ENCODE results near the gene MATN1. TPM values are rescaled to one million over a fixed set of nuclear protein-coding genes. Genes with fewer than 3 reads are reported as not detected.

MATN1 gene
- total and polyA plus RNA-seq, 8 donors: 0.06 to 0.07 TPM; not detected in 6

- FAIRE-seq: no peak
- H3K4me1 ChIP-seq: no peaks in the 10 kb centered on the region
- TF ChIP-seq CTCF (IDR thresholded peaks at IDR 0.05): no peak
Measured at GRCh38 chr1:30752651-30752908, 29.2 kb upstream of the MATN1 start.

GRCh38 chr1:30751830-30752650, 28.7 kb upstream of the MATN1 start:
- no peak overlapping the region for H3K27ac ChIP-seq
- DNase-seq (peak in 1 of 6 donors; percentile 10), ATAC-seq (no peak), FAIRE-seq (no peak)
- no peak for TF ChIP-seq CTCF (IDR thresholded peaks at IDR 0.05)
- intact Hi-C loops (cut with DNase I): no loop called here
- H3K4me3 ChIP-seq: no peak overlapping the region
- 70 to 73% methylated on average over 8 of the region's 8 CpGs for WGBS, 2 donors
- no peaks in the 10 kb centered on the region for H3K9me3 ChIP-seq
- H3K4me1 ChIP-seq: no peaks in the 10 kb centered on the region
- H3K36me3 ChIP-seq: no peaks in the 10 kb centered on the region
- H3K27me3 ChIP-seq: no peaks in the 10 kb centered on the region

More at GRCh38 chr1:30752651-30752908, 29.2 kb upstream of the MATN1 start:
- Histone ChIP-seq H3K36me3 (no peaks in the 10 kb centered on the region), H3K27ac (no peak overlapping the region), H3K27me3 (no peaks in the 10 kb centered on the region), H3K4me3 (no peak overlapping the region), H3K9me3 (no peaks in the 10 kb centered on the region)
- no peak for ATAC-seq
- intact Hi-C loops (cut with DNase I): no loop called here
- 58 to 68% methylated on average over 9 of the region's 9 CpGs for WGBS, 2 donors
- peak in 1 of 6 donors; percentile 19 for DNase-seq

- no peak for FAIRE-seq
- DNase-seq: peak in 1 of 6 donors; percentile 36
- no peak for TF ChIP-seq CTCF (IDR thresholded peaks at IDR 0.05)
- WGBS, 2 donors: 72 to 82% methylated on average over 10 of the region's 10 CpGs
- ATAC-seq: no peak
- no peaks in the 10 kb centered on the region for H3K36me3 ChIP-seq
- no peak overlapping the region for H3K27ac ChIP-seq
- no peak overlapping the region for H3K4me3 ChIP-seq
- H3K9me3 ChIP-seq: no peaks in the 10 kb centered on the region
- H3K4me1 ChIP-seq: peaks cover 0 to 8% (median 0%) of the 10 kb centered on the region in 3 donors
- no peaks in the 10 kb centered on the region for H3K27me3 ChIP-seq
- intact Hi-C loops (cut with DNase I): no loop called here
Measured at GRCh38 chr1:30750731-30751291, 27.4 kb upstream of the MATN1 start.

GRCh38 chr1:30749691-30750583, 26.6 kb upstream of the MATN1 start:
- Histone ChIP-seq H3K27me3 (no peaks in the 10 kb centered on the region), H3K4me3 (no peak overlapping the region), H3K9me3 (no peaks in the 10 kb centered on the region), H3K4me1 (peaks cover 0 to 8% (median 0%) of the 10 kb centered on the region in 3 donors), H3K27ac (no peak overlapping the region), H3K36me3 (no peaks in the 10 kb centered on the region)
- WGBS, 2 donors: 70 to 76% methylated on average over 23 of the region's 23 CpGs
- intact Hi-C loops (cut with DNase I): no loop called here
- ATAC-seq (no peak), DNase-seq (peak in 1 of 6 donors; percentile 19), FAIRE-seq (no peak)
- TF ChIP-seq CTCF (IDR thresholded peaks at IDR 0.05): no peak

Measured in pancreas (tissue), 10 donors.